Measurements from ENCODE around the gene VIT.
"Not testable (repeated sequence)": the region's sequence is repeated elsewhere in the genome, so short reads cannot be mapped to it uniquely, and the experiment has no call there.

Gene VIT

DNA sequence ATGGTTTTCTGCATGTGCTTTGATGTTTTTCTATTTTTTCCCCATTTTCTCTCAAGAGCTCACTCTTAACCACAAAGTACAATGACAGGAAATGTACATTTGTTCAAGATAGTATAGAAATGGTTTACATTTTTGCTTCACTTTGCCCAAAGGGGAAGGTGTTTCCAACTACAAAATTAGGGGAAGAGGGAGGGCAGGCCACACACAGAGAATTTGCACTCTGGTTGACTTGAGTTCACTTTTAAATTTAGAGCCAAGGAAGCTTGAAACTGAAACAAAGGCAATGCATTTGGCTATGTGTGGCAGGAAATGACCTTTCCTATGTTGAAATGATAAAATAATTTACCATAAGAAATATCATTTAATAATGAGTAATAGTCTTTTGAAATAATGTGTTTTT lies 19.1 kb upstream of the VIT start:
- no peak for DNase-seq (ENCODE audit: low read depth in 2 of 2)

DNA sequence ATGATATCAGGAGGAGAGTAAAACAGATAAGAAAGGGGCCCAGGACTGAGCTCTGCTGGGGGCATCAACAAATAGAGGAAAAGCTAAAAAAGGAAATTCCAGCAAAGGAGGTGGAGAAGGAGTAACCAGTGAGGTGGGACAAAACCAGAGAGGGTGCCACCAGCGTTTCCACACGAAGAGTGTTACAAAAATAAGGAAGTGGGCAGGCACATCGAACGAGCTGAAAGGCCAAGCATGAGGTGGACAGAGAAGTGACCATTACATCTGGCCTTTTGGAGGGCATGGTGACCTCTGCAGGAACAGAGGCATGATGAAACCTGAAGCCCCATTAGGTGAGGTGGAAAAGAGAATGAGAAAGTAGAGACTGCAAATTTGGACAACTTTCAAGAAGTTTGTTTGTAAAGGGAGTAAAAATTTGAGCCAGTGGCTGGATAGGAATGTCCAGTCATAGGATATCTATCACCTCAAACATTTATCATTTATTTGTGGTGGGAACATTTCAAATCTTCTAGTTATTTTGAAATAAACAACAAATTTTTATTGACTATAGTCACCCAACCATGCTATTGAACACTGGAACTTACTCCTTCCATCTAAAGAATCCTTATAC lies 18.4 kb upstream of the VIT start:
- DNase-seq (ENCODE audit: low read depth in 2 of 2), result no peak

GRCh38 chr2:36678856-36679255 lies 17.7 kb upstream of the VIT start:
- DNase-seq (ENCODE audit: low read depth in 2 of 2), result no peak

- DNase-seq (ENCODE audit: low read depth in 2 of 2), result no peak
Observed at GRCh38 chr2:36680012-36680411, 16.5 kb upstream of the VIT start.

DNA sequence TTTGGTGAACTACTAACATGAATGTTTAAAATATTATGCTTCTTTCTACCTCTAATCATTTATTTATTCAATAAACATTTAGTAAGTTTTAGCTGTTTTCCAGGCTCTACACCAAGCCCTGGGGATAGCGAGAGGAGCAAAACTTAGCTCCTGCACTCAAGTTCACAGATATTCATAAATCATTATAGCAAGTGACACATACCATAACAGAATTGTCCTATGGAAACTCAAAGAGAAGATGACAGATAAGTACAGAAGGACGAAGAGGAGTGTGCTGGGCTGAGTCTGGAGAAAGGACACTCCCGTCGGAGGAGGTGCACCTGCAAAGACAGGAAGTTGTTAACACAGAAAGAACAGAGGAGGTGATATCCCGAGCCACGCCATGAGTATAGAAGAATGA lies 13.9 kb upstream of the VIT start:
- no peak for DNase-seq (ENCODE audit: low read depth in 2 of 2)

GRCh38 chr2:36683002-36683401 lies 13.5 kb upstream of the VIT start:
- no peak for DNase-seq (ENCODE audit: low read depth in 2 of 2)

GRCh38 chr2:36688291-36688690 lies 8.2 kb upstream of the VIT start:
- not testable (repeated sequence) for DNase-seq (ENCODE audit: low read depth in 2 of 2)

DNA sequence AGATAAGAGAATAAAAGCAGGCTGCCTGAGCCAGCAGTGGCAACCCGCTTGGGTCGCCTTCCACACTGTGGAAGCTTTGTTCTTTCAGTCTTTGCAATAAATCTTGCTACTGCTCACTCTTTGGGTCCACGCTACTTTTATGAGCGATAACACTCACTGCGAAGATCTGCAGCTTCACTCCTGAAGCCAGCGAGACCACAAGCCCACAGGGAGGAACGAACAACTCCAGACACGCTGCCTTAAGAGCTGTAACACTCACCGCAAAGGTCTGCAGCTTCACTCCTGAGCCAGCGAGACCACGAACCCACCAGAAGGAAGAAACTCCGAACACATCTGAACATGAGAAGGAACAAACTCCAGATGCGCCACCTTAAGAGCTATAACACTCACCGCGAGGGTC lies 7.5 kb upstream of the VIT start:
- not testable (repeated sequence) for DNase-seq (ENCODE audit: low read depth in 2 of 2)

DNA sequence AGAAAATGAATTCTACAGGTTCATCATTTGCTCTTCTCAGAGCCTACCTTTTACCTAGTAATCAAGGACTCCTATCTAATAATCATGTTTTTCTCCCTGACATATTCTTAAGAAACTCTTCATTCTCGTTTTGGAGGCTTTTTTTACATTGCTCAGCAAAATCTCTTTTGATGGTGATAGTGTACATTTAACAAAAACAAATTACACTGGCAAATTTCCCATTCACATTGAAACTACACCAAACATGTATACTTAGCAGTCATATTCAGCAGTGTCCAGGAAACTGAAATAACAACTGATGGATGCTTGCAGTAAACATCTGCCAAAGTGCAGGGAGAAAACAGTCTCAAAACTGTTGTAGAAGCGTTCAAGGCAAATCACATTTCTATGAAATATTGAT lies 4.4 kb upstream of the VIT start:
- no peak for DNase-seq (ENCODE audit: low read depth in 2 of 2)

- DNase-seq (ENCODE audit: low read depth in 2 of 2), result no peak
Observed at GRCh38 chr2:36693825-36694224, 2.7 kb upstream of the VIT start.

- no peak for DNase-seq (ENCODE audit: low read depth in 2 of 2)
Observed at GRCh38 chr2:36695746-36696415, 626 bp upstream of the VIT start.

- DNase-seq (ENCODE audit: low read depth in 2 of 2), result no peak
Observed at GRCh38 chr2:36697424-36698066, 1.0 kb downstream of the VIT start.

DNA sequence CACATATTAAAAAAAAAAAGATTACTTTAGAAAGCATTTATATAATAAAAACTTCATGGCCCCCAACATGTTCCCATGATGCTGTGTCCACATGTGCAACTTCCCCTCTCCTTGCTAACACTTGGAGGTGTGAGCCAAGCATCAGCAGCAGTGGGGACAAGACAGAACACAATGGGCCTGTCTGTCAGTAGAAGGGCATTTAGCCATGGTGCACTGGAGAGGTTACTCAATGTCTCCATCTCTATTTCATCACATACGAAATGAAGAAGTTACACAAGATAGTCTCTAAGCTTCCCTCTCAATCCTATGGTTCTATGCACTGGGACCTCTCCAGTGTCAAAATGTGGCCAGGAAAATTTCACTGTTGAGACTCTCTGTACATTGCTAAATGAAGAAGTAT lies 2.5 kb downstream of the VIT start:
- no peak for DNase-seq (ENCODE audit: low read depth in 2 of 2)

- no peak for DNase-seq (ENCODE audit: low read depth in 2 of 2)
Observed at GRCh38 chr2:36700311-36700710, 3.8 kb downstream of the VIT start.

- DNase-seq (ENCODE audit: low read depth in 2 of 2), result no peak
Observed at GRCh38 chr2:36701391-36701795, 4.9 kb downstream of the VIT start.

GRCh38 chr2:36701918-36702317 lies 5.4 kb downstream of the VIT start:
- DNase-seq (ENCODE audit: low read depth in 2 of 2), result no peak

GRCh38 chr2:36702781-36703180 lies 6.3 kb downstream of the VIT start:
- no peak for DNase-seq (ENCODE audit: low read depth in 2 of 2)

- no peak for DNase-seq (ENCODE audit: low read depth in 2 of 2)
Observed at GRCh38 chr2:36704475-36705150, 8.1 kb downstream of the VIT start.

DNA sequence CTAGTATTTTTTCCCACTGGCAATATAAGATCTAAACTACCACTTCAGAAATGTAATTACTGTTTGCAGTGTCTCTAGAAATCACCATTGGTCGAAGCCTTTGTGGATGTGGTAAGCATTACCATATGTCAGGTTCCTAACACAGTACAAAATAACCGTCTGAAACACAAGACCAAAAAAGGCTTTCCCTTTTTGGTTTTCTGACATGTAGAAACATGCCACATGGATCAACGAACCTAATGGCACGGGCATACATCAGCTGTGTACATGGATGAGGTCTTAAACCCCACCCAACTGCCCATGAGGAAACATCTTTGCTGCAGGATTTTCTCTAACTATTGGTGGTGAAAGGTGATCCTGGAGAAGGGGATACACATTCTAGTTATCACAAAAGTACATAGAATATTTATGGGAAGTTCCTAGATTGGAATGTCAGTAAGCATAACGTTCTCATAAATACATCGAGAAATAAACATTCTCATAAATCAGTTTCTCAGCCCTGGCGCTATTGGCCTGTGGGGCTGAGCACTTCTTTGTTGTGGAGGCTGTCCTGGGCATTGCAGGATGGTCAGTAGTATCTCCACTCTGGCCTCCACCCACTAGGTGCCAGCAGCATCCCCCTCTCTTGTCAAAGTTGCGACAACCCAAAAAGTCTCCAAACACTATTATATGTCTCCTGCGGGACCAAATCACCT lies 9.0 kb downstream of the VIT start:
- DNase-seq (ENCODE audit: low read depth in 2 of 2), result no peak

GRCh38 chr2:36706021-36706876 lies 9.7 kb downstream of the VIT start:
- DNase-seq (ENCODE audit: low read depth in 2 of 2), result no peak

DNA sequence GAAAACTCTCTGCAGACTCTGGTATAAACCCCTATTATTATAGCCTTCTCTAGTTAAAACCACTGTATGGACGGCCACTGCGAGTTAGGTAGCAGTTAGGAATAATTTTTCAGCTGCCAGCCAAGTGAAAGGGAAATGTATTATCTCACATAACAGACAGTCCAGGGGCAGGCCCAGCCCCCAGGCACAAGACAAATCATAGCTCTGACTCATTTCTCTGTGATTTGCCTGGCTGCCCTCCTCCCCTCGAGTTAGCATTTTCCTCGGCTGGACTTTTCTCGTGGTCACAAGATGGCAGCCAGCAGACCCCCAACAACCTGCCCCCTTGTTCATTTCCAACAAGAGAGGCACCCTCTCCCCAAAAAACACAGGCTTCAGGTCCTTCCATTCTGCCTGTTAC lies 10.5 kb downstream of the VIT start:
- no peak for DNase-seq (ENCODE audit: low read depth in 2 of 2)

Measured in activated CD4-positive, alpha-beta T cell treated with anti-CD3 and anti-CD28 coated beads for 24 hours (primary cell).